Nephron progenitor cell (in vitro differentiated cells): ENCODE results near the gene CD244.
"Not testable (repeated sequence)": the region's sequence is repeated elsewhere in the genome, so short reads cannot be mapped to it uniquely, and the experiment has no call there.

ENCODE experiments used
- DNase-seq: peaks from one replicate; pipeline ENCODE4 v3.0.0; 2021
- H3K27ac Mint-ChIP-seq: 2 replicates; pipeline ENCODE4 v1.8.0; 2021; ENCODE audit warnings: mild to moderate bottlenecking, moderate library complexity, mixed read lengths
- H3K27me3 Mint-ChIP-seq: 2 replicates; pipeline ENCODE4 v1.8.0; 2021; ENCODE audit warnings: mild to moderate bottlenecking, low read depth, mixed read lengths; ENCODE audit not compliant: poor library complexity
- H3K36me3 Mint-ChIP-seq: 2 replicates; pipeline ENCODE4 v1.8.0; 2021; ENCODE audit warnings: low read depth, mixed read lengths
- H3K4me1 Mint-ChIP-seq: 2 replicates; pipeline ENCODE4 v1.8.0; 2021; ENCODE audit warnings: mixed read lengths
- H3K4me3 Mint-ChIP-seq: 2 replicates; pipeline ENCODE4 v1.8.0; 2021; ENCODE audit warnings: mild to moderate bottlenecking, moderate library complexity, mixed read lengths
- H3K9me3 Mint-ChIP-seq: 2 replicates; pipeline ENCODE4 v1.8.0; 2021; ENCODE audit warnings: mild to moderate bottlenecking, moderate library complexity, mixed read lengths
- CTCF ChIP-seq: fragments of 200-600 bp; sonication (generic); IDR thresholded peaks from 2 replicates; pipeline ENCODE4 v1.5.0; 2021; ENCODE audit warnings: antibody characterized with exemption

CD244 gene

DNA sequence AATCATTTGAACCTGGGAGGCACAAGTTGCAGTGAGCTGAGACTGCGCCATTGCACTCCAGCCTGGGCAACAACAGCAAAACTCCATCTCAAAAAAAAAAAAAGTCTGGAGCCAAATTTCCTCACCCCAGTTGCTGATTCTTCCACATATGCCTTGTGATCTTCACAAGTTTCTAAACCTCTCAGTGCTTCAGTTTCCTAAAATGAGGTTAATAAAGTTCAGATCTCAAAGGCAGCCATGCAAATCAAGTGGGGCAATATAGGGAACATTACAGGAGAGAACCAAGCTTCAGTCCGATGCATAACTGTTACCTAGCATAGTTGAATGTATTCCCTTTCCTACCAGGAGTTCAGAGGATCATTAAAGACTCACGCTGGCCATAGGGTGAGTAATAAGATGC lies 17.5 kb upstream of the CD244 start:
- Mint-ChIP-seq H3K4me1 (no peaks in the 10 kb centered on the region), H3K27me3 (peaks cover 16% of the 10 kb centered on the region), H3K27ac (no peak overlapping the region), H3K36me3 (no peaks in the 10 kb centered on the region), H3K4me3 (no peak overlapping the region), H3K9me3 (no peaks in the 10 kb centered on the region)
- no peak for TF ChIP-seq CTCF
- no peak for DNase-seq

- peaks cover 21% of the 10 kb centered on the region for H3K27me3 Mint-ChIP-seq
- no peaks in the 10 kb centered on the region for H3K4me1 Mint-ChIP-seq
- DNase-seq, result no peak
- no peak overlapping the region for H3K4me3 Mint-ChIP-seq
- no peaks in the 10 kb centered on the region for H3K9me3 Mint-ChIP-seq
- H3K36me3 Mint-ChIP-seq, result no peaks in the 10 kb centered on the region
- no peak for TF ChIP-seq CTCF
- peak overlapping the region; percentile 43 for H3K27ac Mint-ChIP-seq
These were observed 16.4 kb upstream of the CD244 start for GRCh38 chr1:160879056-160879455.

DNA sequence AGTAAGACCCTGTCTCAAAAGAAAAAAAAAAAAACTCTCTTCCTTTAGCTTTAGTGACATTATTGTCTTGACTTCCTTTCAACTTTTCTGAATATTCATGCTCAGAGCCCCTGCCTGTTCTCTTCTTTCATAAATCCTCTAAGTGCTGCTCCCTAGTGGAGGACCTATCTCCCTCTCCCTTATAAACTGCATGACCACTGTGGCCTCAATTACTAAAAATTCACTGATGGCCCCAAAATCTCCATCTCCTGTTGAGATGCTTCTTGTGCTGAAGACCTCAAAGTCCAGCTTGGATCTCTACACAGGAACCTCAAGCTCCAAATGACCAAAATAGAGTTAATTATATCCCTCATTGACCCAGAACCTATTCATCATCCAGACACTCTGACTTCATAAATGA lies 14.5 kb upstream of the CD244 start:
- no peak overlapping the region for H3K27ac Mint-ChIP-seq
- no peaks in the 10 kb centered on the region for H3K9me3 Mint-ChIP-seq
- H3K27me3 Mint-ChIP-seq, result peaks cover 25% of the 10 kb centered on the region
- H3K4me1 Mint-ChIP-seq, result no peaks in the 10 kb centered on the region
- TF ChIP-seq CTCF, result no peak
- no peak for DNase-seq
- no peak overlapping the region for H3K4me3 Mint-ChIP-seq
- H3K36me3 Mint-ChIP-seq, result no peaks in the 10 kb centered on the region

DNA sequence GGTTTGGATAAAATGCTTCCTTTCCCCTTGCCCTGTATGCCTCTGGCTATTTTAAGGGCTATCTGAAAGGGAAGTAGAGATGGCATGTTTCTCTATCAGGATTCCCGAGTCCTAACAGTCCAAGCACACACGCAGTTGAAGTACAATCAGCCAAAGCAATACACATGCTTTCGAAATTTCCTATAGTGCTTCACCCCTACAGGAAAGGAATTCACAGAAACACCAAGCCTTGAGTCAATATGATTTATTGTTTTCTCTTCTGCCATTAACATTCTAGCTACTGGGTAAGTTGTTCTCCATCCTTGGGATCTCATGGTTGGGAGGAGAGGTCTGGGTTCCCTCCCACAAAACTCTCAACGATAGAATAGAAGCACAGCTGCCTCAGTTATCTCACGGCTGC lies 13.6 kb upstream of the CD244 start:
- Mint-ChIP-seq H3K4me1 (no peaks in the 10 kb centered on the region), H3K9me3 (no peaks in the 10 kb centered on the region), H3K36me3 (no peaks in the 10 kb centered on the region), H3K27ac (no peak overlapping the region), H3K27me3 (peaks cover 25% of the 10 kb centered on the region), H3K4me3 (no peak overlapping the region)
- no peak for DNase-seq
- TF ChIP-seq CTCF, result no peak

- H3K4me3 Mint-ChIP-seq, H3K9me3 Mint-ChIP-seq, DNase-seq, H3K36me3 Mint-ChIP-seq, H3K4me1 Mint-ChIP-seq, H3K27ac Mint-ChIP-seq: not testable (repeated sequence)
- peaks cover 23% of the 10 kb centered on the region for H3K27me3 Mint-ChIP-seq
These were observed 12.9 kb upstream of the CD244 start for GRCh38 chr1:160875591-160875990.

DNA sequence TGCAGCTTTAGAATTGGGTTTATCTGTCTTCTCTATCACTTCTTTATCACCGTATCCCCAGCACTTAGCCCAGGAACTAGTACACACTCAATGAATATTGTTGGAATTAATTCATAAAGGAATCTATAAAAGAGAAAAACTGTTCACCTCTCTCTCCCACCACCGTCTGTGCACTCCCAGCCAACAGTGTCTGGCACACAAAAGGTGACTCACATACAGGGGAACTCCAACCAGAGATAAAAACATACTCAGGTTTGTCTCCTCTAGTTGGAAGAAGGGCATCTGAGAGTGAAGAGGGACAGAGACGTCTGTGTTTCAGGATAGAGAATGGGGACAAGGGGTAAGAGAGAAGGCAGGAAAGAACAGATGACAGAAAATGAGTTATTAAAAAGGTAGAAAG lies 12.2 kb upstream of the CD244 start:
- no peaks in the 10 kb centered on the region for H3K9me3 Mint-ChIP-seq
- H3K27ac Mint-ChIP-seq, result no peak overlapping the region
- DNase-seq, result no peak
- H3K36me3 Mint-ChIP-seq, result no peaks in the 10 kb centered on the region
- peaks cover 23% of the 10 kb centered on the region for H3K27me3 Mint-ChIP-seq
- no peaks in the 10 kb centered on the region for H3K4me1 Mint-ChIP-seq
- H3K4me3 Mint-ChIP-seq, result no peak overlapping the region
- no peak for TF ChIP-seq CTCF
